MCF 10A (cell line): ENCODE results near the gene FIZ1. TPM values are rescaled to one million over a fixed set of nuclear protein-coding genes. Genes with fewer than 3 reads are reported as not detected.

Experiments used
- BruUV-seq: library from RNA; stranded (reverse); fragments of 400-500 nt; replicated peaks from 2 replicates; lab custom pipeline; 2021; lab: Mats Ljungman, UMichigan
- CTCF ChIA-PET: fragments of 300-600 bp; sonication (Branson Sonifier 250); formaldehyde crosslinking; extraction: SDS; loops from one replicate; lab custom pipeline; 2021; ENCODE audit warnings: antibody characterized with exemption, inconsistent platforms; lab: Yijun Ruan, JAX
- POLR2A ChIA-PET: fragments of 300-600, 350-650 bp; sonication (Branson Sonifier 250); formaldehyde crosslinking; extraction: SDS; loops from one replicate; lab custom pipeline; 2020; ENCODE audit warnings: antibody characterized with exemption, inconsistent platforms; lab: Yijun Ruan, JAX
- DNase-seq: peaks from one replicate; pipeline ENCODE4 v3.0.0-alpha.2; 2018; ENCODE audit not compliant: unreplicated experiment
- H3K27ac Mint-ChIP-seq: one replicate; pipeline ENCODE4 v1.8.0; 2022; ENCODE audit warnings: mild to moderate bottlenecking, low read depth, mixed read lengths; ENCODE audit not compliant: unreplicated experiment
- H3K27me3 Mint-ChIP-seq: one replicate; pipeline ENCODE4 v1.8.0; 2022; ENCODE audit warnings: mixed read lengths; ENCODE audit not compliant: insufficient read depth, unreplicated experiment
- H3K36me3 Mint-ChIP-seq: one replicate; pipeline ENCODE4 v1.8.0; 2022; ENCODE audit warnings: mild to moderate bottlenecking, moderate library complexity, mixed read lengths; ENCODE audit not compliant: insufficient read depth, unreplicated experiment
- H3K4me1 Mint-ChIP-seq: one replicate; pipeline ENCODE4 v1.8.0; 2022; ENCODE audit warnings: mixed read lengths; ENCODE audit not compliant: insufficient read depth, unreplicated experiment
- H3K4me3 Mint-ChIP-seq: one replicate; pipeline ENCODE4 v1.8.0; 2022; ENCODE audit warnings: mild to moderate bottlenecking, moderate library complexity, mixed read lengths; ENCODE audit not compliant: unreplicated experiment
- H3K9me3 Mint-ChIP-seq: one replicate; pipeline ENCODE4 v1.8.0; 2022; ENCODE audit warnings: mixed read lengths; ENCODE audit not compliant: unreplicated experiment
- intact Hi-C: fragments of 100-400 bp; cut with micrococcal nuclease; formaldehyde crosslinking; loops from 2 replicates; pipeline ENCODE4 v1.14.1; 2022
- total RNA-seq: library from RNA; stranded (reverse); gene quantifications from 2 replicates; pipeline ENCODE4 v1.2.3, GENCODE V29; 2022
- TF ChIP-seq, protein P1 (sequence below): fragments of 200-600 bp; IDR thresholded peaks from one replicate; pipeline ENCODE4 v1.8.0; 2022; ENCODE audit warnings: antibody characterized with exemption, mild to moderate bottlenecking; ENCODE audit not compliant: unreplicated experiment

Gene FIZ1
- total RNA-seq, 1 experiment from 2014 or later: 16.3 TPM

DNA sequence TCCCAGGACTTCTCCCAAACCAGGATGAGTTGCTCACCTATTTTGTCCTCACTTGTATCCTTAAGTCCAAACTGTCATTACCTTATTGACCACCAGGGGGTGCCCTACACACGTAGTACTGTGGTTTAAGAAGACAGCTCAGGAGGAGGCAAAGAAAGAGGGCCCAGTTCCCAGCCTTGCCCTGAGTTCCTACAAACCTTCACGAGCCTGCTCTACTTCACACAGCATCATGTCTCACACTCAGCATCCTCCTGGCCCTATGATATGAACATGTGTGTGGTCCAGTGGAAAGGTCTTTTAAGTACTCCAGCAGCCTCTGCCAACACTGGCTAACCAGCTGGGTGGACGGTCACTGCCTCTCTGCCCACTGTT lies 33.1 kb upstream of the FIZ1 start:
- ChIA-PET POLR2A (interaction anchor here (0.6 to 3.1 kb wide), 15 partner anchors 10 to 491 kb away, joined by 3 to 25 read pairs (median 4); partner anchors contain the start of genes CCDC106, FIZ1, TMEM238 and U2AF2), CTCF (interaction anchor here (0.6 to 6.7 kb wide), 28 partner anchors 9 to 1186 kb away, joined by 3 to 122 read pairs (median 4); partner anchors contain the start of genes CCDC106, DNAAF3, U2AF2 and ZNF865)
- TF ChIP-seq, protein P1, sequence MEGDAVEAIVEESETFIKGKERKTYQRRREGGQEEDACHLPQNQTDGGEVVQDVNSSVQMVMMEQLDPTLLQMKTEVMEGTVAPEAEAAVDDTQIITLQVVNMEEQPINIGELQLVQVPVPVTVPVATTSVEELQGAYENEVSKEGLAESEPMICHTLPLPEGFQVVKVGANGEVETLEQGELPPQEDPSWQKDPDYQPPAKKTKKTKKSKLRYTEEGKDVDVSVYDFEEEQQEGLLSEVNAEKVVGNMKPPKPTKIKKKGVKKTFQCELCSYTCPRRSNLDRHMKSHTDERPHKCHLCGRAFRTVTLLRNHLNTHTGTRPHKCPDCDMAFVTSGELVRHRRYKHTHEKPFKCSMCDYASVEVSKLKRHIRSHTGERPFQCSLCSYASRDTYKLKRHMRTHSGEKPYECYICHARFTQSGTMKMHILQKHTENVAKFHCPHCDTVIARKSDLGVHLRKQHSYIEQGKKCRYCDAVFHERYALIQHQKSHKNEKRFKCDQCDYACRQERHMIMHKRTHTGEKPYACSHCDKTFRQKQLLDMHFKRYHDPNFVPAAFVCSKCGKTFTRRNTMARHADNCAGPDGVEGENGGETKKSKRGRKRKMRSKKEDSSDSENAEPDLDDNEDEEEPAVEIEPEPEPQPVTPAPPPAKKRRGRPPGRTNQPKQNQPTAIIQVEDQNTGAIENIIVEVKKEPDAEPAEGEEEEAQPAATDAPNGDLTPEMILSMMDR: peak; percentile 66
- peak; percentile 96 for DNase-seq
- Mint-ChIP-seq H3K27ac (no peak overlapping the region), H3K9me3 (no peaks in the 10 kb centered on the region), H3K36me3 (peaks cover 7% of the 10 kb centered on the region), H3K4me1 (peaks cover 30% of the 10 kb centered on the region), H3K4me3 (no peak overlapping the region), H3K27me3 (no peaks in the 10 kb centered on the region)
- intact Hi-C loops: loop anchor here (10.0 kb wide), 1 partner anchor 702 kb away; no protein-coding TSS in a partner anchor
- no TSS peak for BruUV-seq

DNA sequence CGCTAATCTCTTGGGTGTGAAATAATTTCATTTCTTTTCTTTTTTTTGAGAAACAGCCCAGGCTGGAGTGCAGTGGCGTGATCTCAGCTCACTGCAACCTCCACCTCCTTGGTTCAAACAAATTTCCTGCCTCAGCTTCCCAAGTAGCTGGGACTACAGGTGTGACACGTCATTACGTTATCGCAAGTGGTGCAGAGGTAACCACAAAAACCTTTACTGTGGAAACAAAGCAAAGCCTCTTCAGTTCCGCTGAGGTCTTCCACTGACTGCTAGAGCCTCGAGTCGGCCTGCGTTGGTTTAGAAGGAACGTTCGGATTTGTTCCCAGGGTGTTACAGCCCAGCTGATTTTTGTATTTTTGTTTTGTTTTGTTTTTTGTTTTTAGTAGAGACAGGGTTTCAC lies 27.0 kb upstream of the FIZ1 start:
- no TSS peak for BruUV-seq
- CTCF ChIA-PET: interaction anchor here (0.5 to 3.5 kb wide), 14 partner anchors 12 to 1456 kb away, joined by 3 to 25 read pairs (median 4); partner anchors contain the start of gene ZNF865

DNA sequence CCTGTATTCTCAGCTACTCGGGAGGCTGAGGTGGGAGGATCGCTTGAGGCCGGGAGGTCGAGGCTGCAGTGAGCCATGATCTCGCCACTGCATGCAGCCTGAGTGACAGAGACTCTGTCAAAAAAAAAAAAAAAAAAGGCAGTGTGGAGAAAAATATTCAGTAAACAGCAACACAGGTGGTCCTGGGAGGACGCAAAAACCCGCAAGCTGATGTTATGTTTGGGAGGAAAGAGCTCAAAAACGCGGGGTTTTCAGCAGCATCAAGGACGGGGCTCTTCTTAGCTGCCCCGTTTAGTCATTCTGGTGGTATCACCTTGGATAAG lies 25.6 kb upstream of the FIZ1 start:
- H3K4me3 Mint-ChIP-seq: peak overlapping the region; percentile 91
- H3K27me3 Mint-ChIP-seq: no peaks in the 10 kb centered on the region
- TF ChIP-seq, protein P1: no peak
- BruUV-seq: no TSS peak
- peak overlapping the region; percentile 99 for H3K27ac Mint-ChIP-seq
- intact Hi-C loops: no loop called here
- H3K36me3 Mint-ChIP-seq: peaks cover 8% of the 10 kb centered on the region
- no peak for DNase-seq
- ChIA-PET CTCF (interaction anchor here (0.6 to 3.3 kb wide), 9 partner anchors 9 to 1503 kb away, joined by 3 to 12 read pairs (median 5); no protein-coding TSS in a partner anchor), POLR2A (interaction anchor here (0.9 to 3.2 kb wide), 8 partner anchors 8 to 149 kb away, joined by 3 to 15 read pairs (median 4); partner anchors contain the start of genes FIZ1, U2AF2, ZNF524 and ZNF628)
- peaks cover 10% of the 10 kb centered on the region for H3K4me1 Mint-ChIP-seq
- H3K9me3 Mint-ChIP-seq: no peaks in the 10 kb centered on the region

More for the DNA sequence above, 27.0 kb upstream of the FIZ1 start:
- Mint-ChIP-seq H3K9me3 (no peaks in the 10 kb centered on the region), H3K4me3 (no peak overlapping the region), H3K4me1 (peaks cover 10% of the 10 kb centered on the region), H3K27me3 (no peaks in the 10 kb centered on the region), H3K27ac (no peak overlapping the region), H3K36me3 (no peaks in the 10 kb centered on the region)
- POLR2A ChIA-PET: interaction anchor here (0.7 to 1.5 kb wide), 3 partner anchors 13 to 150 kb away, joined by 3 to 5 read pairs (median 3); partner anchors contain the start of gene ZNF628
- TF ChIP-seq, protein P1: no peak
- no peak for DNase-seq
- intact Hi-C loops: no loop called here
